Osteoblast (primary cell): ENCODE data around the gene PLA2G4B. TPM values are rescaled to one million over a fixed set of nuclear protein-coding genes. Genes with fewer than 3 reads are reported as not detected.

Experiments used
- DNase-seq: peaks from one replicate; pipeline ENCODE4 v3.0.0; 2011; ENCODE audit warnings: low spot score, mixed read lengths; ENCODE audit not compliant: insufficient read length; ENCODE audit errors: missing footprints
- H2AFZ ChIP-seq: 2 replicates; pipeline ENCODE4 v1.6.0; 2011; ENCODE audit warnings: mild to moderate bottlenecking, low read length
- H3K27ac ChIP-seq: 2 replicates; pipeline ENCODE4 v1.5.1; 2011; ENCODE audit warnings: mild to moderate bottlenecking, low read depth, low read length, moderate library complexity
- H3K27me3 ChIP-seq: 2 replicates; pipeline ENCODE4 v1.6.0; 2012; ENCODE audit warnings: mild to moderate bottlenecking, control low read depth, inconsistent platforms, low read length, moderate library complexity; ENCODE audit not compliant: insufficient read depth
- H3K36me3 ChIP-seq: 2 replicates; pipeline ENCODE4 v1.5.1; 2011; ENCODE audit warnings: mild to moderate bottlenecking, low read length, control low read depth, moderate library complexity; ENCODE audit not compliant: insufficient read depth
- H3K4me1 ChIP-seq: 2 replicates; pipeline ENCODE4 v1.5.1; 2011; ENCODE audit warnings: mild to moderate bottlenecking, low read length, control low read depth, moderate library complexity; ENCODE audit not compliant: insufficient read depth
- H3K4me2 ChIP-seq: 2 replicates; pipeline ENCODE4 v1.6.0; 2011; ENCODE audit warnings: mild to moderate bottlenecking, low read length; ENCODE audit not compliant: insufficient read depth
- H3K4me3 ChIP-seq: fragments of 200-600 bp; sonication (generic); 3 replicates; pipeline ENCODE4 v1.5.1; 2012; ENCODE audit warnings: mild to moderate bottlenecking, low read length, inconsistent platforms; ENCODE audit not compliant: insufficient read depth
- H3K79me2 ChIP-seq: 2 replicates; pipeline ENCODE4 v1.6.0; 2012; ENCODE audit warnings: mild to moderate bottlenecking, low read length, control low read depth, inconsistent platforms; ENCODE audit not compliant: insufficient read depth
- H3K9me3 ChIP-seq: 2 replicates; pipeline ENCODE4 v1.5.1; 2011; ENCODE audit warnings: low read depth, low read length, control low read depth
- H4K20me1 ChIP-seq: 2 replicates; pipeline ENCODE4 v1.6.0; 2012; ENCODE audit warnings: mild to moderate bottlenecking, low read length, control low read depth; ENCODE audit not compliant: insufficient read depth
- CTCF ChIP-seq: IDR thresholded peaks from 2 replicates; pipeline ENCODE4 v1.5.1; 2011; ENCODE audit warnings: mild to moderate bottlenecking, low read depth, low read length, moderate library complexity; ENCODE audit errors: extremely low read depth
- total RNA-seq: library from RNA; depleted of rRNA; stranded (reverse); fragments of >200 nt; gene quantifications from 2 replicates; pipeline ENCODE4 v1.2.3, GENCODE V29; 2012

The PLA2G4B gene
- total RNA-seq, 1 donor: 0.72 TPM

GRCh38 chr15:41799488-41799805 lies 39.2 kb upstream of the PLA2G4B start:
- Histone ChIP-seq H3K4me1 (peaks cover 34% of the 10 kb centered on the region), H3K27me3 (no peaks in the 10 kb centered on the region), H3K36me3 (peaks cover 8% of the 10 kb centered on the region), H3K79me2 (peaks cover 36% of the 10 kb centered on the region), H3K27ac (peak overlapping the region; percentile 17), H3K4me3 (no peak overlapping the region), H2AFZ (no peak overlapping the region), H4K20me1 (peaks cover 6% of the 10 kb centered on the region), H3K9me3 (no peaks in the 10 kb centered on the region), H3K4me2 (peak overlapping the region; percentile 23)
- TF ChIP-seq CTCF: no peak
- no peak for DNase-seq

- H3K4me1 ChIP-seq: peaks cover 30% of the 10 kb centered on the region
- no peaks in the 10 kb centered on the region for H3K27me3 ChIP-seq
- peaks cover 11% of the 10 kb centered on the region for H4K20me1 ChIP-seq
- H3K27ac ChIP-seq: no peak overlapping the region
- no peaks in the 10 kb centered on the region for H3K9me3 ChIP-seq
- H3K4me2 ChIP-seq: no peak overlapping the region
- no peak for DNase-seq
- peaks cover 39% of the 10 kb centered on the region for H3K79me2 ChIP-seq
- H3K36me3 ChIP-seq: peaks cover 11% of the 10 kb centered on the region
- H3K4me3 ChIP-seq: no peak overlapping the region
- H2AFZ ChIP-seq: no peak overlapping the region
- no peak for TF ChIP-seq CTCF
These were observed 37.5 kb upstream of the PLA2G4B start for GRCh38 chr15:41801185-41801584.

GRCh38 chr15:41801850-41802455 lies 36.7 kb upstream of the PLA2G4B start:
- no peak for TF ChIP-seq CTCF
- Histone ChIP-seq H3K4me1 (peaks cover 22% of the 10 kb centered on the region), H3K27ac (no peak overlapping the region), H2AFZ (no peak overlapping the region), H4K20me1 (peaks cover 14% of the 10 kb centered on the region), H3K4me2 (no peak overlapping the region), H3K4me3 (no peak overlapping the region), H3K9me3 (no peaks in the 10 kb centered on the region), H3K27me3 (no peaks in the 10 kb centered on the region), H3K36me3 (peaks cover 11% of the 10 kb centered on the region), H3K79me2 (peaks cover 42% of the 10 kb centered on the region)
- no peak for DNase-seq

GRCh38 chr15:41804361-41804760 lies 34.3 kb upstream of the PLA2G4B start:
- Histone ChIP-seq H3K9me3 (no peaks in the 10 kb centered on the region), H3K27ac (no peak overlapping the region)
- no peak for TF ChIP-seq CTCF

More at GRCh38 chr15:41804361-41804760, 34.3 kb upstream of the PLA2G4B start:
- DNase-seq: no peak
- H3K27me3 ChIP-seq: no peaks in the 10 kb centered on the region
- H2AFZ ChIP-seq: no peak overlapping the region
- peaks cover 30% of the 10 kb centered on the region for H3K79me2 ChIP-seq
- no peak overlapping the region for H3K4me3 ChIP-seq
- H3K4me1 ChIP-seq: peaks cover 17% of the 10 kb centered on the region
- peaks cover 11% of the 10 kb centered on the region for H4K20me1 ChIP-seq
- H3K36me3 ChIP-seq: peaks cover 11% of the 10 kb centered on the region
- no peak overlapping the region for H3K4me2 ChIP-seq
